ENCODE results near the gene GPR62. TPM values are rescaled to one million over a fixed set of nuclear protein-coding genes. Genes with fewer than 3 reads are reported as not detected.

Gene GPR62
- total RNA-seq, 4 donors from 2014 or later = 0.94 TPM; not detected in 3

GRCh38 chr3:52004906-52005395 is 49.8 kb downstream of the GPR62 start:
- no peak for TF ChIP-seq CTCF (IDR thresholded peaks at IDR 0.05; ENCODE audit: low read depth)

- no peak for TF ChIP-seq CTCF (IDR thresholded peaks at IDR 0.05; ENCODE audit: low read depth)
Measured at GRCh38 chr3:52005571-52005986, 50.4 kb downstream of the GPR62 start.

GRCh38 chr3:52006017-52006819 is 51.0 kb downstream of the GPR62 start:
- no peak for TF ChIP-seq CTCF (IDR thresholded peaks at IDR 0.05; ENCODE audit: low read depth)

- TF ChIP-seq CTCF (IDR thresholded peaks at IDR 0.05; ENCODE audit: low read depth) = no peak
Measured at GRCh38 chr3:52006820-52007133, 51.6 kb downstream of the GPR62 start.

Small RNA genes lying within 50 kb of the gene (small RNA-seq; reads per million reads assigned to genes)
- gene AC115284.1 = not detected

Other genes starting within 250 kb of the GPR62 start
- under 1 TPM in 1 of 4 donors, not detected in 3; 0.17 TPM for gene GRM2, start 248.3 kb upstream of the GPR62 start, total RNA-seq
- not detected for gene IQCF6, start 176.1 kb upstream of the GPR62 start, total RNA-seq
- gene IQCF2, start 93.8 kb upstream of the GPR62 start, total RNA-seq = not detected
- gene IQCF5, start 79.8 kb upstream of the GPR62 start, total RNA-seq = not detected
- gene IQCF1, start 52.0 kb upstream of the GPR62 start, total RNA-seq = not detected
- gene RRP9, start 13.5 kb upstream of the GPR62 start, total RNA-seq = 10 to 100 TPM in 2 of 4 donors, 1 to 10 TPM in 2; 8.1 to 18.1 (median 11.5) TPM
- gene PARP3, start 13.0 kb upstream of the GPR62 start, total RNA-seq = 10 to 100 TPM; 13.4 to 39.0 (median 29.5) TPM
- gene PCBP4, start 12.1 kb downstream of the GPR62 start, total RNA-seq = 10 to 100 TPM; 10.8 to 39.9 (median 19.0) TPM
- 100 to 1,000 TPM in 1 of 4 donors, 10 to 100 TPM in 3; 46.0 to 122 (median 76.9) TPM for gene ABHD14B, start 18.7 kb downstream of the GPR62 start, total RNA-seq
- gene ABHD14A, start 19.7 kb downstream of the GPR62 start, total RNA-seq = 10 to 100 TPM; 15.3 to 37.7 (median 26.0) TPM
- 10 to 100 TPM; 24.5 to 60.3 (median 31.4) TPM for gene ACY1, start 28.2 kb downstream of the GPR62 start, total RNA-seq
- 1,000 to 10,000 TPM; 1,093 to 1,919 (median 1,775) TPM for gene RPL29, start 40.5 kb downstream of the GPR62 start, total RNA-seq
- 10 to 100 TPM in 2 of 4 donors, 1 to 10 TPM in 2; 5.9 to 15.6 (median 9.7) TPM for gene DUSP7, start 101.2 kb downstream of the GPR62 start, total RNA-seq
- gene POC1A, start 199.0 kb downstream of the GPR62 start, total RNA-seq = 1 to 10 TPM in 2 of 4 donors, under 1 TPM in 2; 0.38 to 2.4 (median 1.2) TPM
- gene ALAS1, start 242.8 kb downstream of the GPR62 start, total RNA-seq = 10 to 100 TPM; 25.8 to 44.3 (median 39.0) TPM

Measured in subcutaneous adipose tissue (tissue), 4 donors.